ENCODE results near the gene TGFBRAP1. TPM values are rescaled to one million over a fixed set of nuclear protein-coding genes. Genes with fewer than 3 reads are reported as not detected.

The TGFBRAP1 gene
- total RNA-seq, 1 donor from 2014 or later: 11.3 TPM

- no peak for DNase-seq (ENCODE audit: low read depth)
- TF ChIP-seq CTCF (conservative IDR thresholded peaks at IDR 0.05; ENCODE audit: low read depth, low read length): no peak
- no peak overlapping the region for H3K4me3 ChIP-seq (ENCODE audit: low read depth, low read length)
Measured at GRCh38 chr2:105294046-105294445, 35.5 kb downstream of the TGFBRAP1 start.

- H3K4me3 ChIP-seq (ENCODE audit: low read depth, low read length): no peak overlapping the region
- TF ChIP-seq CTCF (conservative IDR thresholded peaks at IDR 0.05; ENCODE audit: low read depth, low read length): no peak
- DNase-seq (ENCODE audit: low read depth): no peak
Measured at GRCh38 chr2:105291981-105292380, 37.6 kb downstream of the TGFBRAP1 start.

GRCh38 chr2:105290981-105291660, 38.4 kb downstream of the TGFBRAP1 start:
- no peak for DNase-seq (ENCODE audit: low read depth)
- no peak for TF ChIP-seq CTCF (conservative IDR thresholded peaks at IDR 0.05; ENCODE audit: low read depth, low read length)
- H3K4me3 ChIP-seq (ENCODE audit: low read depth, low read length): no peak overlapping the region

- TF ChIP-seq CTCF (conservative IDR thresholded peaks at IDR 0.05; ENCODE audit: low read depth, low read length): no peak
- no peak for DNase-seq (ENCODE audit: low read depth)
- no peak overlapping the region for H3K4me3 ChIP-seq (ENCODE audit: low read depth, low read length)
Measured at GRCh38 chr2:105288133-105288532, 41.4 kb downstream of the TGFBRAP1 start.

- no peak overlapping the region for H3K4me3 ChIP-seq (ENCODE audit: low read depth, low read length)
- peak; percentile 75 for TF ChIP-seq CTCF (conservative IDR thresholded peaks at IDR 0.05; ENCODE audit: low read depth, low read length)
- no peak for DNase-seq (ENCODE audit: low read depth)
Measured at GRCh38 chr2:105287692-105288091, 41.8 kb downstream of the TGFBRAP1 start.

GRCh38 chr2:105283532-105283931, 46.0 kb downstream of the TGFBRAP1 start:
- TF ChIP-seq CTCF (conservative IDR thresholded peaks at IDR 0.05; ENCODE audit: low read depth, low read length): no peak
- H3K4me3 ChIP-seq (ENCODE audit: low read depth, low read length): no peak overlapping the region
- no peak for DNase-seq (ENCODE audit: low read depth)

- no peak for DNase-seq (ENCODE audit: low read depth)
- no peak for TF ChIP-seq CTCF (conservative IDR thresholded peaks at IDR 0.05; ENCODE audit: low read depth, low read length)
- no peak overlapping the region for H3K4me3 ChIP-seq (ENCODE audit: low read depth, low read length)
Measured at GRCh38 chr2:105280281-105280680, 49.3 kb downstream of the TGFBRAP1 start.
